Urinary bladder (tissue), 4 donors: ENCODE measurements around the gene SPRN. TPM values are rescaled to one million over a fixed set of nuclear protein-coding genes. Genes with fewer than 3 reads are reported as not detected.
"Not testable (repeated sequence)": the region's sequence is repeated elsewhere in the genome, so short reads cannot be mapped to it uniquely, and the experiment has no call there.

Experiments used
- DNase-seq: peaks from one replicate; pipeline ENCODE4 v3.0.0-alpha.2; 2015; ENCODE audit errors: extremely low spot score
- H3K27ac ChIP-seq: one replicate; pipeline ENCODE4 v1.5.1; 2013; ENCODE audit warnings: low read depth, mild to moderate bottlenecking, moderate library complexity
- H3K36me3 ChIP-seq: one replicate; pipeline ENCODE4 v1.6.1; 2013; ENCODE audit warnings: mild to moderate bottlenecking, moderate library complexity; ENCODE audit not compliant: insufficient read depth
- H3K4me1 ChIP-seq: one replicate; pipeline ENCODE4 v1.6.1; 2013; ENCODE audit warnings: mild to moderate bottlenecking, moderate library complexity; ENCODE audit not compliant: insufficient read depth
- H3K4me3 ChIP-seq: one replicate; pipeline ENCODE4 v1.5.1; 2013; ENCODE audit warnings: low read depth, low read length
- WGBS: extraction: QIAGEN DNeasy Blood & Tissue Kit; methylation state at CpG from one replicate; pipeline ENCODE4 v1.1.7; 2013; 5-methylcytosine and 5-hydroxymethylcytosine counted together
- polyA plus RNA-seq: library from polyadenylated mRNA; stranded (reverse); fragments of 200-250 nt; gene quantifications from one replicate; pipeline ENCODE4 v1.2.3, GENCODE V29; 2013
- total RNA-seq: library from RNA; depleted of rRNA; stranded (reverse); fragments of >200 nt; gene quantifications from one replicate; pipeline ENCODE4 v1.2.3, GENCODE V29; 2014
- donor health status: healthy with polysubstance abuse.
- donor health status: healthy.

The SPRN gene
- total and polyA plus RNA-seq, 2 donors = 0.19 to 0.74 TPM

GRCh38 chr10:133388236-133388972 is 36.0 kb downstream of the SPRN start:
- Histone ChIP-seq H3K4me3 (no peak overlapping the region), H3K27ac (no peak overlapping the region), H3K36me3 (no peaks in the 10 kb centered on the region), H3K4me1 (no peaks in the 10 kb centered on the region)
- no peak for DNase-seq
- WGBS = 89% methylated on average over 17 of the region's 17 CpGs

GRCh38 chr10:133386951-133387350 is 37.5 kb downstream of the SPRN start:
- H3K4me1 ChIP-seq, H3K36me3 ChIP-seq, H3K27ac ChIP-seq, DNase-seq, H3K4me3 ChIP-seq: not testable (repeated sequence)
- WGBS = 98% methylated on average over 4 of the region's 4 CpGs

- no peaks in the 10 kb centered on the region for H3K36me3 ChIP-seq
- 92% methylated on average over 2 of the region's 2 CpGs for WGBS
- no peak for DNase-seq
- H3K27ac ChIP-seq = no peak overlapping the region
- no peaks in the 10 kb centered on the region for H3K4me1 ChIP-seq
- no peak overlapping the region for H3K4me3 ChIP-seq
Measured at GRCh38 chr10:133385214-133385613, 39.2 kb downstream of the SPRN start.

GRCh38 chr10:133384071-133384470 is 40.4 kb downstream of the SPRN start:
- Histone ChIP-seq H3K4me3 (no peak overlapping the region), H3K36me3 (no peaks in the 10 kb centered on the region), H3K27ac (no peak overlapping the region), H3K4me1 (no peaks in the 10 kb centered on the region)
- WGBS = 92% methylated on average over 13 of the region's 13 CpGs
- no peak for DNase-seq

- no peak for DNase-seq
- no peaks in the 10 kb centered on the region for H3K36me3 ChIP-seq
- H3K4me1 ChIP-seq = no peaks in the 10 kb centered on the region
- no peak overlapping the region for H3K4me3 ChIP-seq
- no peak overlapping the region for H3K27ac ChIP-seq
- 96% methylated on average over 4 of the region's 4 CpGs for WGBS
Measured at GRCh38 chr10:133383551-133383950, 40.9 kb downstream of the SPRN start.

GRCh38 chr10:133381036-133381435 is 43.4 kb downstream of the SPRN start:
- WGBS = 90% methylated on average over 8 of the region's 8 CpGs
- no peak overlapping the region for H3K27ac ChIP-seq
- H3K36me3 ChIP-seq = no peaks in the 10 kb centered on the region
- no peaks in the 10 kb centered on the region for H3K4me1 ChIP-seq
- no peak overlapping the region for H3K4me3 ChIP-seq
- DNase-seq = no peak

- H3K4me1 ChIP-seq = no peaks in the 10 kb centered on the region
- no peak for DNase-seq
- WGBS = 90% methylated on average over 36 of the region's 36 CpGs
- no peaks in the 10 kb centered on the region for H3K36me3 ChIP-seq
- H3K4me3 ChIP-seq = peak overlapping the region; percentile 79
- H3K27ac ChIP-seq = no peak overlapping the region
Measured at GRCh38 chr10:133379801-133380666, 44.4 kb downstream of the SPRN start.

GRCh38 chr10:133379152-133379800 is 45.1 kb downstream of the SPRN start, which contains the start of gene PAOX:
Gene PAOX (plus strand): TSS chr10:133379262. CDS start chr10:133379317, 55 bp downstream.
- Histone ChIP-seq H3K36me3 (no peaks in the 10 kb centered on the region), H3K27ac (peak within 1 kb of the TSS; percentile 71), H3K4me1 (no peaks in the 10 kb centered on the region), H3K4me3 (peak within 1 kb of the TSS; percentile 79)
- DNase-seq = no peak
- 3% methylated on average over 70 of the region's 78 CpGs for WGBS

GRCh38 chr10:133378251-133379096 is 46.0 kb downstream of the SPRN start:
- no peak for DNase-seq
- under 1% methylated on average over 85 of the region's 90 CpGs for WGBS
- Histone ChIP-seq H3K27ac (peak overlapping the region; percentile 71), H3K4me3 (peak overlapping the region; percentile 79), H3K4me1 (no peaks in the 10 kb centered on the region), H3K36me3 (no peaks in the 10 kb centered on the region)

GRCh38 chr10:133377818-133378250 is 46.6 kb downstream of the SPRN start:
- Histone ChIP-seq H3K4me3 (peak overlapping the region; percentile 79), H3K4me1 (no peaks in the 10 kb centered on the region), H3K36me3 (no peaks in the 10 kb centered on the region), H3K27ac (peak overlapping the region; percentile 40)
- no peak for DNase-seq
- 26% methylated on average over 20 of the region's 20 CpGs for WGBS

- Histone ChIP-seq H3K4me1 (no peaks in the 10 kb centered on the region), H3K4me3 (no peak overlapping the region), H3K36me3 (no peaks in the 10 kb centered on the region), H3K27ac (no peak overlapping the region)
- no peak for DNase-seq
- WGBS = 91% methylated on average over 30 of the region's 30 CpGs
Measured at GRCh38 chr10:133377025-133377817, 47.2 kb downstream of the SPRN start.

- H3K36me3 ChIP-seq, H3K27ac ChIP-seq, DNase-seq, H3K4me1 ChIP-seq, H3K4me3 ChIP-seq: not testable (repeated sequence)
- WGBS = 91% methylated on average over 5 of the region's 5 CpGs
Measured at GRCh38 chr10:133376183-133376582, 48.2 kb downstream of the SPRN start.
